COLO668 (cell line): ENCODE data around the gene COL1A2.

Experiments used
- DNase-seq: peaks from one replicate; lab custom pipeline; 2025; ENCODE audit not compliant: unreplicated experiment; lab: John Stamatoyannopoulos, UW

Gene COL1A2

DNA sequence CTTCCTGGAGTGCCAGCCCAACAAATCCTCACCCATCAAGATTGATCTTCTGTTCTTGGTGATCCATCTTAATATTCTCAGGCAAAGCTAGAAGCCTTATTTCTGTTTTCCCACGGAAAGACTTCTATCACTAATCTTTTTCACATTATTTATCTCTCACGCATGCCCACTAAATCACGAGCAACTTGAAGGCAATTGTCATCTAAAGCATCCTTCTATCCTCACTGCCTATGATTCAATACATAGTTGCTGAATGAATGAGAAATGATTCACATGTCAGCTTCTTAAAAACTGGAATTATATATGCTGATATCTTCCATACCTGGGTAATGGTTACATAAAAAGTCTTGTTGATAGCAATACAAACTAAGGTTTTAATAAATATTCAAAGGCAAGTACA lies 12.6 kb upstream of the COL1A2 start:
- DNase-seq: no peak

DNA sequence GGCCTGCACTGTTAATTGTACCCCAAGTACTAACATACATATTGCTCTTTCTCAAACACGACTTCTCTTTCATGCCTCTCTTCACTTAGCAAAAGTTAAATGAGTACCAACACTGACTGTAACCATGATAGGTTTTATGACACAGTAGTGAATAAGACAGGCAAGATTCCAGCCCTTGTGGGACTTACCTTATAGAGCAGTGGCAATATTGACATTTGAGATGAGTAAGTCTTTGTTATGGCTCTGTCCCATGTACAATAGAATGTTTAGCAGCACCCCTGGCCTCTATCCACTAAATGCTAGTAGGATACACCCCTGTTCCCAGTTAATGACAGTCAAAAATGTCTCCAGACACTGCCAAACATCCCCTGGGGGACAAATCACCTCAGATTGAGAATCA lies 11.9 kb upstream of the COL1A2 start:
- no peak for DNase-seq

- no peak for DNase-seq
These were observed 10.4 kb upstream of the COL1A2 start for GRCh38 chr7:94384315-94384714.

- no peak for DNase-seq
These were observed 8.3 kb upstream of the COL1A2 start for GRCh38 chr7:94386416-94386815.

GRCh38 chr7:94388540-94388939 lies 6.2 kb upstream of the COL1A2 start:
- DNase-seq: no peak

DNA sequence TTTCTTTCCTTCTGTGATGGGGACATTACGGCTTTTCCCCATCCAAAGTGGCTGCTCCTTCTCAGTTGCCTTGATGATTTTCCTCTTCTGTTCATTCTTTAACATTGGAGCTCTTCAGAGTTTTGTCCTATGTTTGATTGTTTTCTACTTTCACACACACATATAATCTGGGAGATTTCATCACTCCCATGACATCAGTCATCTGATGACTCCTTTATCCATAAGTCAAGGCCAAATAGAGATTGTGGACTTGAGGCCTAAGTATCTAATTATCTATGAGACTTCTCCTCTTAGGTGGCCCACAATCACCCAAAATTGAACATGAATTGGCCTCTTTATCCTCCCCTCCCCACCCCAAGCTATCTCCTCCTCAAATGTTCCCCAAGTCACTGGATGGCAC lies 5.3 kb upstream of the COL1A2 start:
- no peak for DNase-seq

DNA sequence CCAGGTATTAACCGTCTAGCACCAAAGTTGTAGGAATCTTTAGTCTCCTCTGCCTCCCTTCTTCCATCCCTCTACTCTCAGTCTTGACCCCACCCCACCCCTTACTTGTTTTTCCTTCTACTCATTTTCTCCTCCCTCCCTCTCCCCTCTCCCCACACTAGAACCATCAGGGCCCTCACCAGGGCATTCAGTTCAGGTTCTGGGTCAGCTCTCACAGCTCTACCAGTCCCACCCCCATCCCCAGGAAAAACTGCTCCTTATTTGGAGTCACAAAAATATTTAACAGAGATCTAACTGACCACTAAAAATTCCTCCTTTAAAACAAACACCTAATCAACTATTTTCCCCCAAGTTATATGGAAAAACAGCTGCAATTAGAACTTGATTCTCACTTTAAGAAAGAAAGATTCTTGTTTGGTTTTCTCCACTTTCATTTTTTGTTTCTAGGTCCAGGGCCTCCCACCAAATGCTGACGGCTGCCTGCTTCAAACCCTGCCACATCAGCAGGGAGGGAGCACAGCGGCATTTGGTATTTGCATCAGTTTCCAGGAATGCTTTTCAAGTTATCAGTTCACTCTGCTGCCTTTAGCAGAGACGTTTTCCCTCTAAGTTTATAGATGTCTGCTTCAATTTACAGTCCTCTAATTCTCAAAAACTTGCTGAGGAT lies 2.8 kb upstream of the COL1A2 start:
- DNase-seq: no peak

DNA sequence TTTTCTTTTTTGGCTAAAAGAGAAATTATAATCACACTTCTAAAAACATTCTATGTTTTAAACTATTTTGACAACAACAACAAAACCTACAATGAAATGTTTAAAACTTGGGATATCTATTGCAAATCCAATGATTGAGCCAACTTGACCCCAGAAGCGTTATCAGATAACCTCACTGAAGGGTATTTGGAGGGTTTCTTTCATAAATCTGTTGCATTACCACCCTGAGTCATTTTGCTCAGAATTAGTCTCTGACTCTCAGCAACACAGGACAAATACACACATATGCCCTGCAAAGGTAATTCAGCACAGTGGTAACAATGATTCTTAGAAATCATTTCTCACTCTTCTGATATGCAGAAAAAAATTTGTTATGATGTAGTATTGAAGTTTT lies 2.3 kb upstream of the COL1A2 start:
- no peak for DNase-seq

DNA sequence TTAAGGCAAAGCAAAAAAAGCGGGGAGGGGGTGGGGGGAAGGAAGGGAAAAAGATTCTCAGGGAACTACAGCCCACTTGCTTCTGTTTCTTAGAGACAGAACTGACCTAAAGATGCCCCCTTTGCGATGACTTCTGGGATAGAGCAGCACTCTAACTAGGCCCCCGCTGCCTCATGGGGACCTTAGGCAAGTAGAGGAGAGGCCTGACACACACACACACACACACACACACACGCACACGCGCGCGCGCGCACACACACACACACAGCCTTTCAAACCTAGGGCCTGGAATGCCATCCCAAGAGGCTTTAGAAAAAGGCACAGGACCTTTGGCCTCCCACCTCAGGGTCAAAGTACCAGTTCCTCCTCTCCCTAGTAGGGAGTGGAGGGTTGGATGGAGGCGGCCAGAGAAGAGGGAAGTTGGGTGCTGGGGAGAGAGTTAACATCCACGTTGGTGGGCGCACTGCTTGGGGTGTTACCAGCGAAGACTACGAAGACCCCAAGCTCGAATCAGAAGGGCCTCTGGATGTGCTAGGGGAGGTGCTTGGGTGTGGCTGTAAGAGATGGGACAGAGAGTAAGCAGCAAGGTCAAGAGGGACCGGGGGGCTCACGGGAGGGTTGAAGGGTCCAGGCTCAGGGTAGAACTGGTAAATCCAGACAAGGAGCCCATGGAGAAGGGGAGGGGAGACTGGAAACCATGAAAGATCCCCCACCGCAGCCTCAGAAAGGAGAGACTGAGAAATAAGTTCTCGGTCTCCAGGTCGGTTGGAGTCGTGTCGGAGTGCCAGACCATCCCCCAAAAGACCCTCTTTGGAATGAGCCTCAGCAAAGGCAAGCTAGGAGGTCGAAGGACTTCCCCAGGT lies 1.2 kb upstream of the COL1A2 start:
- DNase-seq: no peak

DNA sequence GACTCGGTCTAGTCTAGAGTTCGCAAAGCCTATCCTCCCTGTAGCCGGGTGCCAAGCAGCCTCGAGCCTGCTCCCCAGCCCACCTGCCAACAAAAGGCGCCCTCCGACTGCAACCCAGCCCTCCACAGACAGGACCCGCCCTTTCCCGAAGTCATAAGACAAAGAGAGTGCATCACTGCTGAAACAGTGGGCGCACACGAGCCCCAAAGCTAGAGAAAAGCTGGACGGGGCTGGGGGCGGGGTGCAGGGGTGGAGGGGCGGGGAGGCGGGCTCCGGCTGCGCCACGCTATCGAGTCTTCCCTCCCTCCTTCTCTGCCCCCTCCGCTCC lies 622 bp upstream of the COL1A2 start:
- no peak for DNase-seq

GRCh38 chr7:94395141-94396036 lies 694 bp downstream of the COL1A2 start:
- peak; percentile 18 for DNase-seq

GRCh38 chr7:94396037-94396431 lies 1.3 kb downstream of the COL1A2 start:
- DNase-seq: no peak

DNA sequence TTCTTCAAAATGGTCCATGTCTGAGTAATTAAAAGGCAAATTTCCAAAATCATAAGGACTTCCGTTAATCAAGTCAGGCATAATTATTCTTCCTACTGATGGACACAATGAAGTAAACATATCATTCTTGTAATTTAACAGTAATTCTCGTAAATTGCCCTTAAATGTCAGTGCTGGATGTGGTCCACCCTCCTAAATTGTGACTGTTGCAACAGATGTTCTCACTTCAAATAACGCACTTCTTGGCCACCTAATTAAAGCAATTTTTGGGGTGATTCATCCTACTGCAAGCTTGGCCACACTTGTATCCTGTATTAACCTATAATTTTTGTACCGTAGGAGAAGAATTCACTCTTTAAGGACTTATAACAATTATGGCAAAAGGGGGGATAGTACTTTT lies 1.9 kb downstream of the COL1A2 start:
- DNase-seq: no peak

DNA sequence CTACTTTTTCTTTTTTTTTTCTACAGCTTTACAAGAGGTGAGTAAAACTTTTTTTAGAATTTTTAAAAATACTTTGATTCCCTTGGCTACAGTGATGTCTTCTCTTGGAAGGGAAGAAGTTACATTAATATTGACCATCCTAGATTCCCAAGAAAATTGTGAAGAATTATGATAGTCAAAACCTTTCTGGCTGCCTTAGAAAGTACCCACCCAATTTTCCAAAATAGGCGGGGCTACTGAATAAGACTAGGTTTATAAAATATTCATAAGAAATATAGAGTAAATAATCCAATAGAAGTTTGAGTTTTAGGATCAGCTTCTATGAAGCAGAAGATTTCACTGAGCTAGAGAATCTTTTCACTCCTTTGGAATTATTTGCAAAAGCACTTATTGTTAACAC lies 3.0 kb downstream of the COL1A2 start:
- no peak for DNase-seq

DNA sequence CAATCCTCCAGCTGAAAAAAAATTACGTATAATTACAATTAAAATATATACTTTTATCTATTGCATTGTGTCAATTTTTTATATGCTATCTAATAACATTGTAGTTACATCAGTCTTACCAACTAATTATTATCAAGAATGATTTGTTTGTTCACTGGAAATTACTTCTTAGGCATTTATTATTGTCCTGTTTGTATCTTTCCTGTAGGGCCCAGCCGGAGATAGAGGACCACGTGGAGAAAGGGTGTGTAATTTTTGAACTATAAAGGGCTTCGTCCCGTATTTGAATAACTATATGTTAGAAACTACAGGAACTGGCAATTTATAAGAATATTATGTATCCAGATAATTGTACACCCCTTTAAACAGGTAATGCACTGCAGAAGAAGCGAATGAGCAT lies 4.1 kb downstream of the COL1A2 start:
- no peak for DNase-seq

DNA sequence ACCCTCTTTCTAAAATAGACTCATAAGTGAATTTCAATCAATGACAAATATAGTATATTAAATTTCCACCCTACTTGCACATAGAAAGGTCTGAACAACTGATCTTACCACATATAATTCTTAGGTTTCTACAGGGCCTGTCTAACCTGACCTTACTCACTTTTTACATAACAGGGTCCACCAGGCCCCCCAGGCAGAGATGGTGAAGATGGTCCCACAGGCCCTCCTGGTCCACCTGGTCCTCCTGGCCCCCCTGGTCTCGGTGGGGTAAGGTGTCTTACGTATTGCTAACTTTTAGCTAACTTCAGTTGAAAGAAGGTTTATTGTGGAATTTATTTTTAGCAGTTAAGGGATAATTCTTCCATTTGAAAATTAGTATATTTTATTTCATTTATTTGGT lies 5.3 kb downstream of the COL1A2 start:
- no peak for DNase-seq

DNA sequence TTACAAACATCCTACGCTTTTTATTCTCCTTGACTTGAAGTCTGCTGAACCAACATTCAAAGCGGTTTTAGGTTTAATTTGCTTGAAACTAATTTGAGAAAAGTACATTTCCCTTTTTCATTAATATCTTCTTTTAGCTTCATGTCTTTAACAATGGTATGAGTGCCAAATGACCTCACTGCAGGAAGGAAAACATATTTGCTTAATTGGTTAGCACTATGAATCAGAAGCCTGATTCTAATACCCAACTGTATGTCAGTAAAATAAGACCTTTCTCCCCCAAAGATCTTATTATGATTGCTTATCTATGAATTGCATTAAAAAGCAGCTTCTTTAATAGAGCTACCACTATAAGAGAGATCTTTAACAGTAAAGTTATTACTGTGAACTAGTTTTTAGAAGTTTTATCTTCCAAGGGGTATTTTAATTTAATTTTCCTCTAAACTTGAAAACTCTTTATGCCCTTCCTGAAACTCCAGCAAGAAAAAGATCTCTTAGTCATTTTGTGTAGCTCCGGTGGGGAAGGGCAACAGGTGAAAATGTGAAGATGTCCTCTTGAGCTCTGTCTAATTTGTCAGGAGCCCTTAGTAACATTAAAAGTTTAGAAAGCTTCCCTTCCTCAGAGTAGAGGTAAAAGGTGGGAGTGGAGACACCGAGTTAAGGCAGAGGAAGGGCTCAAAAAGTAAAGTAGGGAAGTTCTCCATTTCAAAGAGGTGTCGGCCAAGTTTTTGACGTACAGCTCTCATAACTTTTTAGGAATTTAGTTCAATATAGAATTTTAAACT lies 6.1 kb downstream of the COL1A2 start:
- no peak for DNase-seq

- no peak for DNase-seq
These were observed 6.7 kb downstream of the COL1A2 start for GRCh38 chr7:94401428-94401814.

- DNase-seq: no peak
These were observed 8.9 kb downstream of the COL1A2 start for GRCh38 chr7:94403546-94403945.

GRCh38 chr7:94405506-94405905 lies 10.8 kb downstream of the COL1A2 start:
- DNase-seq: no peak

DNA sequence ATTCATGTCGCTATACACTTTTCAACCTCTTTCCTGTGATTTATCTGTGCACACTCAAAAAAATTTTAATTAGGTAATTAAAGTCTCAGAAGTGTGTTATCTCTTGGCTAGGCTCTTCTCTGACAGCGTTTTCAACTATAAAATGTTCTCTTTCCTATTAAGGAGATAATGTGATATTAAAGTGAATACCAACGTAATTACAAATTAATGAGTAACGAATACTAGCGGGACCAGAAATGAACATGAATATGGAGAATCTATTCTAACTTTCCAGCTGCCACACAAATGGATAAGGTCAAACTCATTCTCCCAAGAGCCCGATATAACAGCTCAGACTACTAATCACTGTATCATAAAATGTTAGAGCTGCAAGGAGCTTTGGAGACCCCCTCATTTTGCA lies 12.0 kb downstream of the COL1A2 start:
- DNase-seq: no peak
